K562 (cell line): Measurements from ENCODE around the gene GPR162. TPM values are rescaled to one million over a fixed set of nuclear protein-coding genes. Genes with fewer than 3 reads are reported as not detected.

ENCODE experiments used
- ATF7 ChIP-seq: fragments of 450-650 bp; IDR thresholded peaks from 2 replicates; pipeline ENCODE4 v1.7.1; 2014; ENCODE audit warnings: mild to moderate bottlenecking, moderate library complexity
- BCLAF1 ChIP-seq, 2 experiments: fragments of 450-650 bp in 1 of 2; IDR thresholded peaks; 2 replicates each; pipeline ENCODE4 v1.6.1; 2011 to 2017; ENCODE audit warnings: low read depth in 2 of 2, antibody characterized with exemption in 1 of 2, borderline replicate concordance in 1 of 2, low read length in 1 of 2, mild to moderate bottlenecking in 1 of 2, mixed read lengths in 1 of 2; ENCODE audit not compliant: control insufficient read depth in 1 of 2
- BDP1 ChIP-seq: IDR thresholded peaks from 3 replicates; pipeline ENCODE4 v1.6.1; 2011; ENCODE audit not compliant: insufficient read length, insufficient read depth
- E2F3 ChIP-seq: fragments of 250-450 bp; sonication (Bioruptor Pico); IDR thresholded peaks from 2 replicates; pipeline ENCODE4 v1.4.0; 2020; ENCODE audit warnings: mild to moderate bottlenecking
- ESRRB ChIP-seq: fragments of 250-450 bp; sonication (Bioruptor Pico); IDR thresholded peaks from 2 replicates; pipeline ENCODE4 v1.5.0; 2020; ENCODE audit warnings: mild to moderate bottlenecking, moderate library complexity, borderline replicate concordance
- IRF2 ChIP-seq: sonication (generic); formaldehyde crosslinking; IDR thresholded peaks from 2 replicates; pipeline ENCODE4 v1.8.1; 2022; ENCODE audit warnings: mild to moderate bottlenecking, missing genetic modification reagents
- MAFK ChIP-seq: IDR thresholded peaks from 2 replicates; pipeline ENCODE4 v1.6.1; 2011; ENCODE audit warnings: low read length, improper control_type of control experiment
- NCOA2 ChIP-seq, 2 experiments: fragments of 450-650 bp; IDR thresholded peaks; 2 replicates each; pipeline ENCODE4 v1.6.1; 2018; ENCODE audit warnings: mild to moderate bottlenecking in 2 of 2, moderate library complexity in 1 of 2; ENCODE audit not compliant: partially characterized antibody in 2 of 2
- PTBP1 ChIP-seq: fragments of 200-400 bp; formaldehyde crosslinking; IDR thresholded peaks from 2 replicates; pipeline ENCODE4 v1.6.1; 2017; ENCODE audit warnings: low read depth, low read length
- SMARCA4 ChIP-seq: fragments of 450-650 bp; IDR thresholded peaks from 2 replicates; pipeline ENCODE4 v1.6.1; 2016
- TCF7L2 ChIP-seq: fragments of 150-350 bp; IDR thresholded peaks from 2 replicates; pipeline ENCODE4 v1.6.1; 2016; ENCODE audit warnings: low read depth, mild to moderate bottlenecking, low read length, moderate library complexity
- TCFL5 ChIP-seq: fragments of 250-450 bp; sonication (Bioruptor Pico); conservative IDR thresholded peaks from 2 replicates; pipeline ENCODE4 v1.6.1; 2021; ENCODE audit warnings: mild to moderate bottlenecking, moderate library complexity, matching md5 sums
- ZBED1 ChIP-seq: IDR thresholded peaks from 2 replicates; pipeline ENCODE4 v1.6.1; 2014
- ZFP36 ChIP-seq: fragments of 150-350 bp; IDR thresholded peaks from 2 replicates; pipeline ENCODE4 v1.6.1; 2018; ENCODE audit warnings: low read length, low read depth; ENCODE audit not compliant: partially characterized antibody
- ZNF133 ChIP-seq: fragments of 250-450 bp; sonication (Bioruptor Pico); IDR thresholded peaks from 2 replicates; pipeline ENCODE4 v1.4.0; 2020; ENCODE audit warnings: mild to moderate bottlenecking
- ZNF165 ChIP-seq: fragments of 250-450 bp; sonication (Bioruptor Pico); IDR thresholded peaks from 2 replicates; pipeline ENCODE4 v1.4.0; 2020; ENCODE audit warnings: borderline replicate concordance
- ZZZ3 ChIP-seq: fragments of 450-650 bp; IDR thresholded peaks from 2 replicates; pipeline ENCODE4 v1.6.1; 2016; ENCODE audit warnings: antibody characterized with exemption, mild to moderate bottlenecking, moderate library complexity
- polyA plus RNA-seq, 8 experiments: library from polyadenylated mRNA; depleted of rRNA in 4 of 8; stranded (reverse) in 5 of 8; unstranded in 3 of 8; fragments of >200 nt; fragmentation: Nextera tagmentation in 2 of 8; fragmentation: Illumina TruSeq in 1 of 8; extraction: Ambion mirVana in 2 of 8; extraction: Trizol in 1 of 8; gene quantifications; 2 replicates each; pipeline versions ENCODE4 v1.2.1 to v1.2.3, GENCODE V29; 2011 to 2014; ENCODE audit warnings: inconsistent platforms in 1 of 8, missing spikeins in 1 of 8
- total RNA-seq, 7 experiments: library from RNA; depleted of rRNA in 6 of 7; stranded (reverse); fragments of >200 nt in 6 of 7; fragmentation: Illumina TruSeq in 2 of 7; extraction: Trizol in 2 of 7; gene quantifications; 2 replicates each; pipeline versions ENCODE4 v1.2.1 to v1.2.3, GENCODE V29; 2011 to 2021; ENCODE audit warnings: low replicate concordance in 1 of 7
- TF ChIP-seq, protein P1 (sequence below): fragments of 450-650 bp; IDR thresholded peaks from 2 replicates; pipeline ENCODE4 v1.6.1; 2017; ENCODE audit warnings: antibody characterized with exemption, mild to moderate bottlenecking
- TF ChIP-seq, protein P2 (sequence below): fragments of 200-800 bp; sonication (Bioruptor generic); IDR thresholded peaks from 2 replicates; pipeline ENCODE4 v1.6.1; 2017; ENCODE audit warnings: missing genetic modification characterization, missing compliant biosample characterization

The GPR162 gene
- total and polyA plus RNA-seq, 9 of the 15 experiments (the other 6 are each of a cell fraction or from before 2014, with no cell fraction given): 0.65 to 1.8 (median 1.1) TPM; not detected in 2

- TF ChIP-seq PTBP1 (no peak), MAFK (no peak), IRF2 (CRISPR knock-in tag) (no peak), NCOA2 (IDR thresholded peaks at IDR 0.05; ENCODE audit: partially characterized antibody in 2 of 2) (no peak), ZZZ3 (no peak), ESRRB (CRISPR knock-in tag) (no peak), SMARCA4 (peak; percentile 61), E2F3 (CRISPR knock-in tag) (no peak), ZBED1 (no peak), BDP1 (no peak), BCLAF1 (IDR thresholded peaks at IDR 0.05; ENCODE audit: borderline replicate concordance in 1 of 2, control insufficient read depth in 1 of 2, low read depth in 2 of 2, low read length in 1 of 2) (no peak), ZNF165 (CRISPR knock-in tag) (no peak), TCF7L2 (no peak), ZNF133 (CRISPR knock-in tag) (no peak), ZFP36 (no peak), ATF7 (peak; percentile 44), TCFL5 (no peak)
- TF ChIP-seq, protein P1, sequence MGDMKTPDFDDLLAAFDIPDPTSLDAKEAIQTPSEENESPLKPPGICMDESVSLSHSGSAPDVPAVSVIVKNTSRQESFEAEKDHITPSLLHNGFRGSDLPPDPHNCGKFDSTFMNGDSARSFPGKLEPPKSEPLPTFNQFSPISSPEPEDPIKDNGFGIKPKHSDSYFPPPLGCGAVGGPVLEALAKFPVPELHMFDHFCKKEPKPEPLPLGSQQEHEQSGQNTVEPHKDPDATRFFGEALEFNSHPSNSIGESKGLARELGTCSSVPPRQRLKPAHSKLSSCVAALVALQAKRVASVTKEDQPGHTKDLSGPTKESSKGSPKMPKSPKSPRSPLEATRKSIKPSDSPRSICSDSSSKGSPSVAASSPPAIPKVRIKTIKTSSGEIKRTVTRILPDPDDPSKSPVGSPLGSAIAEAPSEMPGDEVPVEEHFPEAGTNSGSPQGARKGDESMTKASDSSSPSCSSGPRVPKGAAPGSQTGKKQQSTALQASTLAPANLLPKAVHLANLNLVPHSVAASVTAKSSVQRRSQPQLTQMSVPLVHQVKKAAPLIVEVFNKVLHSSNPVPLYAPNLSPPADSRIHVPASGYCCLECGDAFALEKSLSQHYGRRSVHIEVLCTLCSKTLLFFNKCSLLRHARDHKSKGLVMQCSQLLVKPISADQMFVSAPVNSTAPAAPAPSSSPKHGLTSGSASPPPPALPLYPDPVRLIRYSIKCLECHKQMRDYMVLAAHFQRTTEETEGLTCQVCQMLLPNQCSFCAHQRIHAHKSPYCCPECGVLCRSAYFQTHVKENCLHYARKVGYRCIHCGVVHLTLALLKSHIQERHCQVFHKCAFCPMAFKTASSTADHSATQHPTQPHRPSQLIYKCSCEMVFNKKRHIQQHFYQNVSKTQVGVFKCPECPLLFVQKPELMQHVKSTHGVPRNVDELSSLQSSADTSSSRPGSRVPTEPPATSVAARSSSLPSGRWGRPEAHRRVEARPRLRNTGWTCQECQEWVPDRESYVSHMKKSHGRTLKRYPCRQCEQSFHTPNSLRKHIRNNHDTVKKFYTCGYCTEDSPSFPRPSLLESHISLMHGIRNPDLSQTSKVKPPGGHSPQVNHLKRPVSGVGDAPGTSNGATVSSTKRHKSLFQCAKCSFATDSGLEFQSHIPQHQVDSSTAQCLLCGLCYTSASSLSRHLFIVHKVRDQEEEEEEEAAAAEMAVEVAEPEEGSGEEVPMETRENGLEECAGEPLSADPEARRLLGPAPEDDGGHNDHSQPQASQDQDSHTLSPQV: peak; percentile 43
- TF ChIP-seq, protein P2, sequence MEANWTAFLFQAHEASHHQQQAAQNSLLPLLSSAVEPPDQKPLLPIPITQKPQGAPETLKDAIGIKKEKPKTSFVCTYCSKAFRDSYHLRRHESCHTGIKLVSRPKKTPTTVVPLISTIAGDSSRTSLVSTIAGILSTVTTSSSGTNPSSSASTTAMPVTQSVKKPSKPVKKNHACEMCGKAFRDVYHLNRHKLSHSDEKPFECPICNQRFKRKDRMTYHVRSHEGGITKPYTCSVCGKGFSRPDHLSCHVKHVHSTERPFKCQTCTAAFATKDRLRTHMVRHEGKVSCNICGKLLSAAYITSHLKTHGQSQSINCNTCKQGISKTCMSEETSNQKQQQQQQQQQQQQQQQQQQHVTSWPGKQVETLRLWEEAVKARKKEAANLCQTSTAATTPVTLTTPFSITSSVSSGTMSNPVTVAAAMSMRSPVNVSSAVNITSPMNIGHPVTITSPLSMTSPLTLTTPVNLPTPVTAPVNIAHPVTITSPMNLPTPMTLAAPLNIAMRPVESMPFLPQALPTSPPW (CRISPR knock-in tag): peak; percentile 72; the same call in 1 of the 2 replicates
Observed at GRCh38 chr12:6778574-6779550, 42.8 kb upstream of the GPR162 start (continued).
